Limb (tissue), 2 donors: ENCODE measurements around the gene PROSER2.
A peak's percentile ranks its signal among the peaks of the same experiment; 100 is the strongest.

Source experiments
- DNase-seq, 2 donors: peaks; one replicate each; pipeline ENCODE4 v3.0.0-alpha.2; 2016; ENCODE audit errors: extremely low spot score in 2 of 2

The PROSER2 gene

GRCh38 chr10:11823122-11823988 is at the start of gene PROSER2:
PROSER2 (plus strand) TSS chr10:11823356; CDS start chr10:11852078, 28,722 bp downstream.
- peak; percentile 50 to 81 for DNase-seq

- DNase-seq: no peak
These were observed 49.3 kb upstream of the PROSER2 start for GRCh38 chr10:11773761-11774441.

- DNase-seq: no peak
These were observed 47.7 kb upstream of the PROSER2 start for GRCh38 chr10:11775412-11775811.

- no peak for DNase-seq
These were observed 47.1 kb upstream of the PROSER2 start for GRCh38 chr10:11776080-11776479.

GRCh38 chr10:11781114-11781513 is 42.0 kb upstream of the PROSER2 start:
- DNase-seq: no peak

GRCh38 chr10:11782793-11783557 is 40.2 kb upstream of the PROSER2 start:
- DNase-seq: peak in 1 of 2 donors; percentile 60

GRCh38 chr10:11783558-11783865 is 39.6 kb upstream of the PROSER2 start:
- DNase-seq: no peak

GRCh38 chr10:11787374-11787773 is 35.8 kb upstream of the PROSER2 start:
- no peak for DNase-seq

- no peak for DNase-seq
These were observed 35.3 kb upstream of the PROSER2 start for GRCh38 chr10:11787846-11788245.

GRCh38 chr10:11789306-11789705 is 33.9 kb upstream of the PROSER2 start:
- DNase-seq: peak in 1 of 2 donors; percentile 15

- DNase-seq: no peak
These were observed 33.2 kb upstream of the PROSER2 start for GRCh38 chr10:11789956-11790355.

GRCh38 chr10:11793762-11794479 is 29.2 kb upstream of the PROSER2 start:
- no peak for DNase-seq

GRCh38 chr10:11794566-11794965 is 28.6 kb upstream of the PROSER2 start:
- no peak for DNase-seq

- DNase-seq: no peak
These were observed 27.8 kb upstream of the PROSER2 start for GRCh38 chr10:11795101-11795920.

GRCh38 chr10:11796474-11796873 is 26.7 kb upstream of the PROSER2 start:
- DNase-seq: peak in 1 of 2 donors; percentile 44

- DNase-seq: no peak
These were observed 25.9 kb upstream of the PROSER2 start for GRCh38 chr10:11797281-11797680.

- no peak for DNase-seq
These were observed 25.1 kb upstream of the PROSER2 start for GRCh38 chr10:11797847-11798633.

- DNase-seq: no peak
These were observed 24.1 kb upstream of the PROSER2 start for GRCh38 chr10:11798845-11799735.

GRCh38 chr10:11799736-11800080 is 23.4 kb upstream of the PROSER2 start:
- no peak for DNase-seq
